Esophagus squamous epithelium (tissue), 5 donors: ENCODE measurements around the gene TBX10. TPM values are rescaled to one million over a fixed set of nuclear protein-coding genes. Genes with fewer than 3 reads are reported as not detected.

Experiments
- DNase-seq: peaks from one replicate; lab custom pipeline; 2025; lab: John Stamatoyannopoulos, UW
- H3K27ac ChIP-seq, 4 donors: fragments of 200-600 bp; sonication (generic); one replicate each; pipeline ENCODE4 v1.5.1; 2016 to 2019; ENCODE audit warnings: mild to moderate bottlenecking in 1 of 4
- H3K27me3 ChIP-seq, 4 donors: fragments of 200-600 bp; sonication (generic); 1 replicate in 3 of 4; 2 replicates in 1 of 4; pipeline versions ENCODE4 v1.5.1 to v1.6.0; 2017 to 2021; ENCODE audit warnings: antibody characterized with exemption in 1 of 4
- H3K36me3 ChIP-seq, 3 donors: fragments of 200-600 bp; sonication (generic); one replicate each; pipeline ENCODE4 v1.5.1; 2016 to 2019
- H3K4me1 ChIP-seq, 3 donors: fragments of 200-600 bp; sonication (generic); one replicate each; pipeline ENCODE4 v1.5.1; 2017 to 2019
- H3K4me3 ChIP-seq, 4 donors: fragments of 200-600 bp; sonication (generic); 1 replicate in 3 of 4; 2 replicates in 1 of 4; pipeline ENCODE4 v1.5.1; 2016 to 2019; ENCODE audit warnings: mild to moderate bottlenecking in 2 of 4, moderate library complexity in 1 of 4
- H3K9me3 ChIP-seq, 3 donors: fragments of 200-600 bp; sonication (generic); one replicate each; pipeline ENCODE4 v1.5.1; 2016 to 2019
- CTCF ChIP-seq, 6 experiments: fragments of 450-650 bp in 4 of 6; fragments of 200-600 bp in 2 of 6; sonication (generic) in 2 of 6; IDR thresholded peaks; one replicate each; pipeline ENCODE4 v1.5.1; 2016 to 2019; ENCODE audit warnings: antibody characterized with exemption in 6 of 6, mild to moderate bottlenecking in 4 of 6, moderate library complexity in 4 of 6
- POLR2A ChIP-seq, 4 donors: fragments of 450-650 bp; IDR thresholded peaks; one replicate each; pipeline ENCODE4 v1.6.1; 2017; ENCODE audit warnings: antibody characterized with exemption in 4 of 4, mild to moderate bottlenecking in 4 of 4, moderate library complexity in 3 of 4
- WGBS, 2 donors: methylation state at CpG; one replicate each; pipeline ENCODE4 v1.1.5; 2018; 5-methylcytosine and 5-hydroxymethylcytosine counted together
- intact Hi-C: fragments of 100-400 bp; cut with DNase I; formaldehyde crosslinking; loops from one replicate; pipeline ENCODE4 v1.15.0; 2022
- total RNA-seq, 4 donors: library from RNA; depleted of rRNA; stranded (reverse); fragments of >200 nt; gene quantifications; one replicate each; pipeline ENCODE4 v1.1.0, GENCODE V29; 2016
- donor health status: DM: yes; HTN: yes; CAD: no.

The TBX10 gene
- total RNA-seq, 4 donors from 2014 or later: not detected

GRCh38 chr11:67657300-67657699 is 17.7 kb upstream of the TBX10 start:
- Histone ChIP-seq H3K4me1 (peaks cover 7 to 41% (median 15%) of the 10 kb centered on the region in 3 donors), H3K9me3 (no peaks in the 10 kb centered on the region), H3K4me3 (no peak overlapping the region), H3K27ac (peak overlapping the region; percentile 4 to 71 (median 32)), H3K27me3 (no peaks in the 10 kb centered on the region), H3K36me3 (no peaks in the 10 kb centered on the region)
- DNase-seq: no peak
- 17 to 18% methylated on average over 3 of the region's 3 CpGs for WGBS, 2 donors
- intact Hi-C loops: no loop called here
- no peak for TF ChIP-seq POLR2A (IDR thresholded peaks at IDR 0.05)
- TF ChIP-seq CTCF (IDR thresholded peaks at IDR 0.05): no peak

- 33 to 59% methylated on average over 4 of the region's 4 CpGs for WGBS, 2 donors
- TF ChIP-seq POLR2A (IDR thresholded peaks at IDR 0.05): no peak
- no peak for TF ChIP-seq CTCF (IDR thresholded peaks at IDR 0.05)
- DNase-seq: no peak
These were observed 16.8 kb upstream of the TBX10 start for GRCh38 chr11:67656278-67656922.

GRCh38 chr11:67654225-67654624 is 14.7 kb upstream of the TBX10 start:
- Histone ChIP-seq H3K9me3 (no peaks in the 10 kb centered on the region), H3K36me3 (no peaks in the 10 kb centered on the region), H3K4me1 (peaks cover 7 to 54% (median 15%) of the 10 kb centered on the region in 3 donors), H3K27me3 (peaks cover 0 to 14% (median 0%) of the 10 kb centered on the region in 4 donors), H3K4me3 (no peak overlapping the region), H3K27ac (no peak overlapping the region)
- TF ChIP-seq POLR2A (IDR thresholded peaks at IDR 0.05) (no peak), CTCF (IDR thresholded peaks at IDR 0.05) (no peak)
- DNase-seq: no peak
- intact Hi-C loops: no loop called here
- WGBS, 2 donors: 72 to 75% methylated on average over 9 of the region's 9 CpGs

More at GRCh38 chr11:67656278-67656922, 16.8 kb upstream of the TBX10 start:
- H3K4me3 ChIP-seq: no peak overlapping the region
- no peaks in the 10 kb centered on the region for H3K27me3 ChIP-seq
- H3K27ac ChIP-seq: peak overlapping the region in 3 of 4 donors; percentile 4 to 49 (median 44)
- no peaks in the 10 kb centered on the region for H3K36me3 ChIP-seq
- intact Hi-C loops: no loop called here
- no peaks in the 10 kb centered on the region for H3K9me3 ChIP-seq
- peaks cover 7 to 44% (median 15%) of the 10 kb centered on the region in 3 donors for H3K4me1 ChIP-seq

GRCh38 chr11:67652965-67653845 is 13.6 kb upstream of the TBX10 start:
- no peaks in the 10 kb centered on the region for H3K9me3 ChIP-seq
- no peaks in the 10 kb centered on the region for H3K36me3 ChIP-seq
- 81 to 85% methylated on average over 13 to 14 of the region's 15 CpGs for WGBS, 2 donors
- TF ChIP-seq CTCF (IDR thresholded peaks at IDR 0.05) (no peak), POLR2A (IDR thresholded peaks at IDR 0.05) (no peak)
- intact Hi-C loops: no loop called here
- H3K4me1 ChIP-seq: peaks cover 5 to 51% (median 12%) of the 10 kb centered on the region in 3 donors
- no peak overlapping the region for H3K27ac ChIP-seq
- no peak overlapping the region for H3K4me3 ChIP-seq
- H3K27me3 ChIP-seq: peaks cover 0 to 23% (median 0%) of the 10 kb centered on the region in 4 donors
- DNase-seq: no peak
